Measurements from ENCODE around the gene TSPAN3.

TSPAN3 gene

GRCh38 chr15:77024273-77025082, 46.4 kb downstream of the TSPAN3 start:
- H3K4me3 ChIP-seq (ENCODE audit: low read depth, low read length), result no peak overlapping the region
- no peak for TF ChIP-seq MAX (IDR thresholded peaks at IDR 0.05; ENCODE audit: low read depth, low read length)
- TF ChIP-seq CTCF (IDR thresholded peaks at IDR 0.05; ENCODE audit: low read depth, low read length), result peak; percentile 94
- peak; percentile 64 for DNase-seq (ENCODE audit: low read depth)

GRCh38 chr15:77023576-77024272, 47.2 kb downstream of the TSPAN3 start:
- H3K4me3 ChIP-seq (ENCODE audit: low read depth, low read length), result no peak overlapping the region
- TF ChIP-seq CTCF (IDR thresholded peaks at IDR 0.05; ENCODE audit: low read depth, low read length) (no peak), MAX (IDR thresholded peaks at IDR 0.05; ENCODE audit: low read depth, low read length) (no peak), POLR2A (IDR thresholded peaks at IDR 0.05; ENCODE audit: extremely low read depth, insufficient read length) (no peak), MYC (IDR thresholded peaks at IDR 0.05; ENCODE audit: low read depth, low read length) (no peak)
- DNase-seq (ENCODE audit: low read depth), result no peak

GRCh38 chr15:77022646-77023575, 48.0 kb downstream of the TSPAN3 start:
- no peak overlapping the region for H3K4me3 ChIP-seq (ENCODE audit: low read depth, low read length)
- no peak for TF ChIP-seq POLR2A (IDR thresholded peaks at IDR 0.05; ENCODE audit: extremely low read depth, insufficient read length)
- TF ChIP-seq MAX (IDR thresholded peaks at IDR 0.05; ENCODE audit: low read depth, low read length), result no peak
- no peak for TF ChIP-seq MYC (IDR thresholded peaks at IDR 0.05; ENCODE audit: low read depth, low read length)
- no peak for TF ChIP-seq CTCF (IDR thresholded peaks at IDR 0.05; ENCODE audit: low read depth, low read length)

GRCh38 chr15:77021803-77022381, 49.0 kb downstream of the TSPAN3 start:
- H3K4me3 ChIP-seq (ENCODE audit: low read depth, low read length), result no peak overlapping the region
- TF ChIP-seq MYC (IDR thresholded peaks at IDR 0.05; ENCODE audit: low read depth, low read length) (no peak), CTCF (IDR thresholded peaks at IDR 0.05; ENCODE audit: low read depth, low read length) (no peak), POLR2A (IDR thresholded peaks at IDR 0.05; ENCODE audit: extremely low read depth, insufficient read length) (no peak), MAX (IDR thresholded peaks at IDR 0.05; ENCODE audit: low read depth, low read length) (no peak)
- DNase-seq (ENCODE audit: low read depth), result peak; percentile 60

More at GRCh38 chr15:77022646-77023575, 48.0 kb downstream of the TSPAN3 start:
- no peak for DNase-seq (ENCODE audit: low read depth)

- TF ChIP-seq POLR2A (IDR thresholded peaks at IDR 0.05; ENCODE audit: extremely low read depth, insufficient read length) (no peak), CTCF (IDR thresholded peaks at IDR 0.05; ENCODE audit: low read depth, low read length) (no peak), MAX (IDR thresholded peaks at IDR 0.05; ENCODE audit: low read depth, low read length) (no peak), MYC (IDR thresholded peaks at IDR 0.05; ENCODE audit: low read depth, low read length) (no peak)
- DNase-seq (ENCODE audit: low read depth), result no peak
These were observed 49.8 kb downstream of the TSPAN3 start for GRCh38 chr15:77021088-77021481.

More at GRCh38 chr15:77021088-77021481, 49.8 kb downstream of the TSPAN3 start:
- H3K4me3 ChIP-seq (ENCODE audit: low read depth, low read length), result no peak overlapping the region
